Measurements from ENCODE around the gene ELL2.
"Not testable (repeated sequence)": the region's sequence is repeated elsewhere in the genome, so short reads cannot be mapped to it uniquely, and the experiment has no call there.

The ELL2 gene

DNA sequence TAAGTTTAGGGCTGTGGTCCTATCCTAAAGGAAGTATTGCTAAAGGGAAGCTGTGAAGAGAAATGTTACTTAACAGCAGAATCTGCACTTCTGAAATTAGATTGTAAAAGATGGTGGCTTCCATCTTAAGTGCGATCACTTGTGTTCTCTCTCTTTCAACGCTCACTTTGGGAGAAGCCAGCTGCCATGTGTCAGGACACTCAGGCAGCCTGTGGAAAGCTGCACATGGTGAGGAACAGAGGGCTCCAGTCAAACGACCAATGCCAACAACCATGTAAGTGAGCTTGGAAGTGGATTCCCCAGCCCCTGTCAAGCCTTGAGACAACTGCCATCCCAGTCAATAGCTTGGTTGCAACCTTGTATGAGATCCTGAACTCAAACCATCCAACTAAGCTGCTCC, 87.4 kb downstream of the ELL2 start:
- DNase-seq: no peak

DNA sequence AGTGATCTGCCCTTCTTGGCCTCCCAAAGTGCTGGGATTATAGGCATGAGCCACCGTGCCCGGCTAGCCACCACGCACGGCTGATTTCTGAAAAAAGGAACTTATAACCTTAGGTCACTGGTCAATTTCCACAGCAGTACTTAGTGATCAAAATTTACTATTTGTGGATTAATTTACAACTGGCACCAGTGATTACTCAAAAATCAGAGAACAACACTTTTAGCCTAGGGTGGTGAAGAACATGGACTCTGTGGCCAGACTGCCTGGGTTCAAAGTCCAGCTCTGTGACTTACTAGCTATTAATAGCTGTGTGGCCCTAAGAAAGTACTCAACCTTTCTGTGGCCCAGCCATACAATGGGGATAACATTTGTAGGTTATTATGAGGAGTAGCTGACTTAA, 88.3 kb downstream of the ELL2 start:
- no peak for DNase-seq

DNA sequence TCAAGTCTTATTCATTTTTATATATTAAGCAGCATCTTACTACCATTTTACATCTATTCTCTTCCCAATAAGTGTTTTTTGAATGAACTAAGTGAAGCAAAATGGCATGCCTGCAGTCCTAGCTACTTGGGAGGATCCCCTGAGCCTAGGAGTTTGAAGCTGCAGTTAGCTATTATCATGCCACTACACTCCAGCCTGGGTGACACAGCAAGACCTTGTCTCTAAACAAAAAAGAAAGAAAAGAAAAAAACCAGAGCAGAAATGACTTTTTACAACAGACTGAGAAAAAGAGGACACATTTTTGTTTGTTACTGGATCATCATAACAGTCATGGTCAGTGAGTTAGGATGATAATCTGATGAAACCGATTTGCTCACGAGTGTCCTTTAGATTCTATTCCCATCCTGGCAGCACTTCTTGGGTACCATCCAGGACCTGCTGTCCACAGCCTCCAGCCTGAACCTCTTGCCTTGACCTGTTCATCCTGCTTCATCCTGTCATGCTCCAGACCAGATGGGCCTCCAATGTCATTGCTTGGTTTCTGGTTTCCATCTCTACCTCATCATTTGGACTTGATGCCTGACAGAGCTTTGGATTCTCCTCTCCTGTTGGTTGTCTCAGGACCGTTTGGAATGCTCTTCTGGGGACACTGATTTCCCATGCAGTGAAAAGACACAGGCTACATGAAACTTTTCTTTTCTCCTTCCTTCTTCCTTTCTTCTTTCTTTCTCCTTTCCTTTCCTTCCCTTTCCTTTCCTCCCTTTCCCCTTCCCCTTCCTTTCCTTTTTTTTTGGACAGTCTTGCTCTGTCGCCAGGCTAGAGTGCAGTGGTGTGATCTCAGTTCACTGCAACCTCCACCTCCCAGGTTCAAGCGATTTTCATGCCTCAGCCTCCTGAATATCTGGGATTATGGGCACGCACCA, 89.0 kb downstream of the ELL2 start:
- DNase-seq: no peak

DNA sequence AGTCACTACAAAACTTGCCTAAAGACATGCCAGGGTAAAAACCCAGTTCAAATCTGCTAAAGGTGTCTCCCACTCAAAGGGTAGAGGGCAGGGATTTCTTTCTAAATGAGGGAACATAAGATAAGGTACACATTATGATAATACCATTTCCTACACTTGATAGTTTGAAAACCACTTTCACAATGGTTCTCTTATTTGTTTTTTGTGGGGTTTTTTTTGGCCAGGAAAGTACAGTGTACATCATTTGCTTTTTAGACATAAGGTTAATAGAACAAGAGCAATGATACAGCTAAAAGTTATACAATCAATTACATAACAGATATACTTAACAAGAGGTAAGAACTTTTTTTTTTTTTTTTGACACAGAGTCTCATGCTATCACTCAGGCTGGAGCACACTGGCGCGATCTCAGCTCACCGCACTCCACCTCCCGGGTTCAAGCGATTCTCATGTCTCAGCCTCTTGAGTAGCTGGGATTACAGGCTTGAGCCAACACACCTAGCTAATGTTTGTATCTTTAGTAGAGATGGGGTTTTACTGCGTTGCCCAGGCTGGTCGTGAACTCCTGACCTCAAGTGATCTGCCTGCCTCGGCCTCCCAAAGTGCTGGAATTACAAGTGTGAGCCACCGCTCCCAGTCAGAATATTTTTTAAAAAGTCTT, 90.4 kb downstream of the ELL2 start:
- no peak for DNase-seq

DNA sequence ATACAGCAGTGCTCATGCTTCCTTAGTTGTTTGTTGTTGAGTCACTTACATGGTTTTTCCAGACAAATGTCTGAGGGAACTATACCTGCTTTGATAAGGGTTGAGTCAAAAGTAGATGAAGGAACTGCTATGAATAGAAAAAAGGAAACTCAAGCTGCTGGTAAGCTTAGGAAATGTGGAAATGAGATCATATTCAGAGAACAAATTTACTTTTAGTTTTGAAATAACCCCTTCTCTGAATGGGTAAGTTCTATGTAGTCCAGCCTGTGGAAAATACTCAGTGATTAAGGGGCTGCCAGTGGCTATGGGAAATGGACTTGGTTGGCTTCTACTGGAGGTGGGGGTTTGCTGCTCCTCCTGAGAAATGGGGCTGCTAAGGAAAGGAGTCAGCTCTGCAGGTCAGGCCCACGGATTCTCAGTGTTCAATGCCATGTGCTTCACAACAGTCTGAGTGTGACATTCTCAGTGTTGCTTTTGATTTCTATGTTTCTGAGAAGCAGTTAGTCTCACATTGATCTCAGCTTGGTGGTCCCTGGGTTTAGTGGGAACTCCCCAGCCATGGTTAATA, 91.5 kb downstream of the ELL2 start:
- DNase-seq: no peak

DNA sequence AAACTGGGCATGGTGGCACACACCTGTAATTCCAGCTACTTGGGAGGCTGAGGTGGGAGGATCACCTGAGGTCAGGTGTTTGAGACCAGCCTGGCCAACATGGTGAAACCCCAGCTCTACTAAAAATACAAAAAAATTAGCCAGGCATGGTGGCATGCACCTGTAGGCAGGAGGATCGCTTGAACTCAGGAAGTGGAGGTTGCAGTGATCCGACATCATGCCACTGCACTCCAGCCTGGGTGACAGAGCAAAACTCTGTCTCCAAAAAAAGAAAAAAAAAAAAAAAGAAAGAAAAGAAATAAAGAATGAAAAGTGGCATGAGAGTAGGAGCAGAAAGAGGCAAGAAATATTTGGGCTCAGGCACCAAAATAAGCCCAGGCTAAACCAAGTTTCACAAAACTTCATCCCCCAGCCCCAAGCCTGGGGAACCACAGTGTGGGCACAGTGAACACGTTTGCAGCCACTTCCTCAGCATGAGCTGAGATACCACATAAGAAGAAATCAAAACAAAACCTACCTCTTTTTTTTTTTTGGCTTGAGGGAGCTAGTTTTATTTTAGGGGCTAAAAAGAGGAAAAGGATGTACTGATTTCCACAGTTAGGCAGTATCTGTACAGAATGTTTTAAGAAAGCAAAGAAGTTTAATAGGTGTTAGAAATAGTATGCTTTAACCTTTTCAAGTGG, 92.3 kb downstream of the ELL2 start:
- DNase-seq: not testable (repeated sequence)

DNA sequence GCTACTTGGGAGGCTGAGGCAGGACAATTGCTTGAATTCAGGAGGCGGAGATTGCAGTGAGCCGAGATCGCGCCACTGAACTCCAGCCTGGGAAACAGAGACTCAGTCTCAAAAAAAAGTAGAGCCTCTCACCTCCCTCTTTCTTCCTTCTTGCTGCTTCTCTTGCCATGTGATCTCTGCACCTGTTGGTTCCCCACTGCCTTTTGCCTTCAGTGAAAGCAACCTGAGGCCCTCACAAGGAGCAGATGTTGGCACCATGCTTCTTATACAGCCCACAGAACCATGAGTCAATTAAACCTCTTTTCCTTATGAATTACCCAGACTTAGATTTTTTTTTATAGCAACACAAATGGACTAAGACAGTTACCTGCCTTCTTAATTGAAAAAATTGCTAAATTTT, 93.5 kb downstream of the ELL2 start:
- no peak for DNase-seq

DNA sequence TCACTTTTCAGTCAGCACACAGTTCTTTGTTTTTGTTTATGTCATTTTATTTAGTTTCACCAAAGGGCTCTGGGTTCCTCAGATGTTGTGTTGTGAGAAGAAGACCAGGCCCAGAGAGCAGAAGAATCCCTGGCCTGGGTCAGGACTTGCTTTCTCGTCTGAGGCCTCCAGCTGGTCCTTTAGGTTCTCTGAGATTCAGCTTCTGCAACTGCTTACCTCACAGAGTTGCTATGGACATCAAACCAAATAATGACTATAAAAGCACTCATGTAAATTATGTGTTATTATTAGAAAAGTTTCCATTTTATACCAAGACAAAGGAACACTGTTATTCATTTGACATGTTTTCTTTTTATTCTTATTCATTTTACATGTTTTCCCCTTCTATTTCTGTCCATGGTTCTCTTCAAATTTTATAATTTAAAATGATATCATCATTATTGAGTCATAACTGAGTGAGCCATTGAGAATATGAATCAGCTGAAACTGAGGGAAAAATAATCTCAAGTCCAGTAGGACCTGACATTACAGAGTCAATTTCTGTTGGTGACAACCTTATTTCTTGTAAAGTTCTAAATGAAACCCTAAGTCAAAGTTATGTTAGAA, 95.1 kb downstream of the ELL2 start:
- DNase-seq: no peak

DNA sequence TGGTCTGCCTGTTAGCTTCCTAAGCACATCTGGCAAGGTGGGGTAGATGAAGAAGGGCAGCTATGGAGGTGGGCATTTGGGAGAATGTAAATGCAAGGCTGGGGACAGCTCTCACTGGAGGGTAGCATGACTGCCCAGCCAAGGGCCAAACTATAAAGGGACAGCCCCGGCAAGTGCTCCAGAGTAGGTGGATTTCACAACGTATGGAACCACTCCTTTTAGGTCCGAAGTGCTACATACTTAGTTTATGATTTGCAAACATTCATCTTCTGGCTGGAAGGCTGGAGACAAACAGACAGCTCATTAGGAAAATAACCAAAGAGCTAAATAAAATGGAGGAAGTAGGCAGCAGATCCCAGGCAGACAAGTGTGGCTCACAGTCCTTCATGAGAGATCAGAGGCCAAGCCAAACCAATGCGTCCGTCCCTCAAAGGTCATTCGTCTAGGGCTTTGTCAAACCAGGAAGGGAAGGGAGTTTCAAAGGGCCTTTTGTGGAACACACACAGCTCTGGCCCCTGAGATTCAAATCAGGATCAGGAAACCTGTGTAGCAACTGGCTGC, 96.6 kb downstream of the ELL2 start:
- DNase-seq: no peak

DNA sequence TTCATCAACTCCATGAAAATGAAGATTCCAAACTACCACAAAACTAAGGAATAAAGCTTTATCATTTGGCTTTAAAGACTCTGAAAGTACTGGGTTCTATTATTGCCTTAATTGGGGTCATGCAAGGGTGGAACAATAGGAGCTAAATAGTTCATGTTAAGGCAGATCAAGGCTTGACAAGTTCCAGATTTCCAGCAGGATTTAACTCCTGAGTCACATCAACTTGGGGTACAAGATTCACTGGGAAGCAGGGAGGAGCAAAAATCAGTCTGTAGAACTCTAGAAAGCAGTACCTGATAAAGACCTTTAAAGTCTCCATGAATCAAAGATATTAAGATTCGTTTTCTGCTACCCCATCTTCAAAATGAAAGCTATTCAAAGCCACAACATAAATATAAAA, 97.2 kb downstream of the ELL2 start:
- no peak for DNase-seq

DNA sequence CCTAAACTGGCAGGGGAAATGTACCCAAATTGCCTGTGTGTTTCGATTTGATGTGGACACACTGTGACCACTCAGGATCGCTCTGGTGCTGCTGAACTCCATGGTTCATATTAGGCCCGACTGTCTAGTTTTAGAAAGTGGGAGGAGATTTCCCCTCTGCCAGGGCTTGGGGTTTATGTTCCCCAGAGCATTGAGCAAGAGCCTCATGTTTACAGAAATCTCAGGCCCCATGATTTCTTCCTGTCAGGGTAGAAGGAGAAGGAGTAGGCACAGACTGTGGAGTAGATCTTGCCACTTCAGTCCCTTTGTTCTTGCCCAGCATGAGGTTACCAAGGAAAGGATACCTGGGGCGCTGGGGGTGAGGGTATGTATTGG, 98.3 kb downstream of the ELL2 start:
- DNase-seq: no peak

DNA sequence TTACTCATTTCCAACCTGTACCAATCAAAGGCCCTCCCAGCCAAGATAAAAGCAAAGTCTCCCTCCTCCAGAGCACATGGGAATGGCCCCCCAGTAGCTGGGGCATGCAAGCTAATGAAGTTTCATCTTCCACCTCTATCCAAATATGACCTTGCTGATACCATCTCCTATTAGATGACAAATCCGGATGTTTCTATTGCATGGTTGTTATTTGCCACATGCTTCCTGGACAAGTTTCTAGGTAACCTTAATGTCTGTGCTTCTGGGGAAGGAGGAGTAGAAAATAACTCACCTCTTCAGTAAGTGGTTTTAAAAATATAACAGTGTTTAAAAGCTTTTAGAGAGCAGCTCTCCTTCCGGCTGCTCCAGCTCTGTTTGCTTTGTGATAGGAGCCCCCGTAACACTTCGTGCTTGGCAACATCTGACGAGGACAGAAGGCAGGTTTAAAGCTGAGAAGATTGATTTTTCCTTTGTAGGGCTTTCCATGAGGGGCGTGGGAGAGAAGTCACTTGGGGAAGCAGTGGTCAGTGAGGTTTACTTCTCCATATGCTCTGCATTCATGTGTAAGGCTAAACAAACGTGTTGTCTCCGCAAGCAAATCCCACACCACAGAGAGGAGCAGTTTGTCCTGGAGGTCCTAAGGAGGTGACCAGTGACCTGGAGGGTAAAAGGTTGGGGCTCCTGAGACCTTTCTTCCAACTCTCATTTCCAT, 98.8 kb downstream of the ELL2 start:
- DNase-seq: no peak

DNA sequence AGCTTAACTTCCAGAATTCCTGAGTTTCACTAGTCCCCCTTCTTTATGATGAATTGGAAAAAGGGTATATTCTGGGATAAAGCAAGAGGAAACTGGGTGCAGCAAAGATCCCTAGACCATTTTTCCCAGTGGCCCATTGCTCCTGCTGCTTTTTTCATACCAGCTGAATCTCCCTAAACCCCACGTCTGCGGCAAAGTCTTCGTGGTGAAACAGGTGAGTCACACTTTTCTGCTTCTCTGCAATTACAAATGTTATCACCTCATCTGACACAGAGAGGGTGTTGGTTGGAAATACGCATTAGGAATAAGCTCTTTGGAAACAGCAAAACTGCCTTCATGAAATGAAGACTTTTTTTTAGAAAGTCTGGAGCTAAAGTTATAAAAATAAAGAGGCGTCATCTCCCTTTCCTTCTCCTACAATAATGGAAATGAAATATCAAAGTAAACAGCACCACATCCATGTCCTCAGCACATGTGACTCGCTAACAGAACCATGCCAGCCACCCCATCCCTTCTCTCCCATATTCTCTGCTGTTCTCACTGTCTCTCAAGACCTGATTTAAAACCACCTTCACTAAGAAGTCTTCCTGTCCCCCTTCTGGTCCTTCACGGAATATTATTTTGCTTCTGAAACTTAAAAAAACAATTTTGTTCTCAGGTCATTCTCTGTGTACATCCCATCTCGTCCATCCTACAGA, 99.6 kb downstream of the ELL2 start:
- DNase-seq: no peak

DNA sequence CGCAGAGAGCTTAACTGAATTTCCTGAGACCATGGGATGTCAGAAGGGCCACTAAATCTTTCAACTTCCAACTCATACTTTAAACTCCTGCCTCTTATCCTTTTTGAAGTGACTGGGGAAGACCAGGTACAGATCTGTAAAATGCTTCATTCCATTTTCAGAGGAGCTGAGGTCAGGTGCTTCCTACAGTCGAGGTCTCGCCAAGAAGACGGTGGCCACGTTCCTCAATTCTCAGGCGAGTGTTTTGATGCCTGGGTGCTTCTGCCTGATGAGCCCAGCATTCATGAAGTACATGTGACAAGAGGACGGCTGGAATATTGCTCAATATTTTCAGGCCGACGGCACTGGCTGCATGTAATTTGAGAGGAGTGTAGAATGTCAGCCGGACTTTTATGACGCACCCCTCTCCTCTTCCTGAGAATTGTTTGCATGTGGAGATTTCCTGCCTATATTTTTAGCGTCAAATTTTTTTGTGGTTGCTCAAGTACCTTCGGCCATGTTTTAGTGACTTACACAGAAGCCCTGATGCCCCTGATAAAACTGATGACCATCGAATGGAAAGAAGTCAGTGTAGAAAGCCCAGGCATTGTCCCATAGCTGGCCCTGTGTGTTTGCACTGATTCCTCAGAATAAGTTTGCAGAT, 100.3 kb downstream of the ELL2 start:
- DNase-seq: no peak

DNA sequence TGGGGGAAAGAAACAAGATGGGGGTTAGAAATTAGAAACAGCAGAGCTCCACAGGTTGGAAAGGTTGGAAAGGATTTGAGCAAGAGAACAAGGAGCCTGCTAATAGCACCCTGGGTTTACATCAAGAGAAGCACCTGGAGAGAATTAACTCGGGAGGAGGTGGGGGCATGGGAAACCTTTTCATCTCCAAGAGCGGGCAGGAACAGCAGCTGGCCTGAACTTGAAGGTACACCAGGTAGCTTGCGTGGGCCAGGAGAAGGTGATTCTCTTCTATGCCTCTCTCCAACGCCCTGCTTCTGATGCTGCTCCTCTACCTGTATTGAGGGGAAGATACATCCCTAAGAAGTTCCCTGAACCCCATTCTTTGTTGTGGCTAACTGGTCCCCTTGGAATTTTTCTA, 102.0 kb downstream of the ELL2 start:
- DNase-seq: no peak

DNA sequence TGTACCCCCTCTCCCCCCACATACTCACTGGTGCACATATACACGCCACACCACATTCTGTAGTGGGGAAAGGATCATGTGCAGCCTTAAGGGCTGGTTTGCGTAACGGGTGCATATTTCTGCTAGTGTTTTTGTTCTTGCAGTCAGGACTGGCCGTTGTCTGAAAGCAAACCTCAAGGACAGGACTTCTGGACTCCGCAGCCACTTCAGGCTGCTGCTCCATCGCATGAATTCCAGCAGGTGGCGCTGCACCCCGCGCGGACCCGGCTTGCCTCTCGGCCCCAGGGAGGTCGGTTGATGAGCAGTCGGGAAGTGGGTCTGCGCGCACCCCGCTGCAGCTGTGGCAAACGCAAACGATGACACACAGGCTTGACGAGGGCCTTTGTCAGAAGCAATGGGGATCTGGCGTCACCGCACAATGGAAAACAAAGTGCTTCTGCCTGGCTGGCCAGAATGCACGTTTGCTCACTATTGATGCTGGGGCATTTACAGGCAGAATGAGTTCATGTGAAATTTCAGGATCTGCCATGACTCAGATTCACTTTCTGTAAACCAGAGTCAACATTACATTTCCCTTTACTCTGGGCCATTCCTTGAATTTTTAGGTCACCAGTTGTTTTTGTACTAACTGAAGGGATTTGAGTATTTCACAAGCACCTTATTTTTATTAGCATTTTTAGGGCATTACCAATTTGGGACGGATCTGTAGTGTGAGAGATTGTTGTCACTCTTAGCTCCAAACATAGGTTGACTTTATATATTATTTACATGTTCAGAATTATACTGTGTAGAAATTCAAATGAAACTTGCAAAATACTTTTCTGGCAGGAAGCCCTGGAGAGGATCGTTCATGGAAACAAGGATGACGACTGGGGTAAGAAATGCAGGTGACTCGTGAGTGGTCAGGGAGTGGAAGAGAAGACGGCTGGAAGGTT, 102.7 kb downstream of the ELL2 start:
- DNase-seq: peak; percentile 76

DNA sequence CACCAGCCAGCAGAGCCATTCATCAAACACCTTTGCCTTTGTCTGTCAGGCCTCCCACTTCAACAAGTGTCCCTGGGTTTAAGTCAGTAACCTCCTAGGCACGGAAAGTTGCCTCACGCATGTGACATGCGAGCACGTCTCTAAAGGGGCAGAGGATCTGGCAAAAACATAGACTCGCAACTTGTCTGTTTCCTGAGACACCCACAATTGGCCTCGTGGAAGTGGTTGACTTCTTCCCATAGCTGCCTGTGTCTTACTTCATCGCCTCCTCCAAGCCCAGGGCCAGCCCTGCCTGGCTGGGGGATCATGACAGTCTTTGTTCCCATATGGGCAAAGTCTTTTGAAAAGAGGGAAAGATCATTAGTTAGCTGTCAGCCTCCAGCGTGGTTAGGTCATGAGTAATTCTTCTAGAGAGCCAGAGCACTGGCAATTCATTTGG, 103.6 kb downstream of the ELL2 start:
- DNase-seq: no peak

DNA sequence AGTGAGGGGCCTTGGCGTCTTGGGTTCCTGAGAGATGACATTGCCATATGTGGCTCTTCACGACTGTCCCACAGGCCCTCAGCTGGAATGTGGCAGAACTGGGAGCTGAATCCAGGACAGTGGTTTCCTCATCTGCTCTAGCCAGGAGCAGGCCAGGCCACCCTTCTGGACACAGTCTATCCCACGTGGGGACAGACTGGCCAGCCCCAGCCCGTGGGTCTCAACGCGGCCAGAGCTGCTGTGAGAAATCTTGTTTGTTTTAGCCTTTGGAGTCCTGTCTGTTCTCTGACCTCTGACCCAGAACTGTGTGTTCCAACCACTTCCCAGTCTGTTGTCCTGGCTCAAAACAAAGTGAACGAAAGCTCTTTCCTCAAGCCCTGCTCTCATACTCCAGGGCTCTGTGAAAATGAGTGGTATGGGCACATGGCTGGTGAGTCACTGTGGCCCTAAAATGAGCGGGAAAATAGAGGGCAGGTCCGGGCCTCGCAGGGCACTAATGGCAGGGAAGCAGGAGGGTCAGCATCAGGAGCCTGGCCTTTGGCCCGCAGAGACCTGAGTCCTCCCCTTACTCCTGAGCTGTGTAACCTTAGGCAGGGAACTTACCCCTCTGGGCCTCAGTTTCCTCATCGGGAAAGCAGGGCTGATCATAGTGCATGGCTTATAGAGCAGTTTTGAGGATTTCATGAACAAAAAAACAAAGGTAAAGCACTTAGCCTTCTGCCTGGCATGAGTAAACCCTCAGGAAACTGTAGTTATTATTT, 104.3 kb downstream of the ELL2 start:
- no peak for DNase-seq

DNA sequence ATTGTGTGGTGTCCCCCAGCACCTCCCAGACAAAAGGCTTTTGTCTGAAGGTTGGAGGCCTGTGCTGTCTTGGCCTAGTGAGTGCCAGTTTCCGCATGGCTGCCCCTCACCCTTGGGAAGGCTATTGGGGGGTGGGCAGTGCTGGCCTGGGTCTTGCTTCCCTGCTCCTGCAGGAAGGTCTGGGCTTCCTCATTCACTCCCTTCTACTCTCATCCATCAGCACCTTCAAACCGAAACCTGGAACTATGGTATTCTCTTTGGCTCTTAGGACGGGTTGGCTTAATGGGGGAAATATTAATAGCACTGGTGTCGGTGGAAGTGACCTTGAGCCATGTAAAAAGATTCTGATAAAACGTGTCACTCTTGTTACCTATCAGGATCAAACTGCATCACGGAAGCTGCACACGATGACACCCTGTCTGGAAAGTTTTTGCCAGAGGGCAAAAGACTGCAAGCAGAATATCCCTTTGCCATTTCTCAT, 105.1 kb downstream of the ELL2 start:
- no peak for DNase-seq
